Measurements from ENCODE around the gene SPDYE3. TPM values are rescaled to one million over a fixed set of nuclear protein-coding genes. Genes with fewer than 3 reads are reported as not detected.

SPDYE3 gene
- total RNA-seq, 2 experiments from 2014 or later, result not detected

DNA sequence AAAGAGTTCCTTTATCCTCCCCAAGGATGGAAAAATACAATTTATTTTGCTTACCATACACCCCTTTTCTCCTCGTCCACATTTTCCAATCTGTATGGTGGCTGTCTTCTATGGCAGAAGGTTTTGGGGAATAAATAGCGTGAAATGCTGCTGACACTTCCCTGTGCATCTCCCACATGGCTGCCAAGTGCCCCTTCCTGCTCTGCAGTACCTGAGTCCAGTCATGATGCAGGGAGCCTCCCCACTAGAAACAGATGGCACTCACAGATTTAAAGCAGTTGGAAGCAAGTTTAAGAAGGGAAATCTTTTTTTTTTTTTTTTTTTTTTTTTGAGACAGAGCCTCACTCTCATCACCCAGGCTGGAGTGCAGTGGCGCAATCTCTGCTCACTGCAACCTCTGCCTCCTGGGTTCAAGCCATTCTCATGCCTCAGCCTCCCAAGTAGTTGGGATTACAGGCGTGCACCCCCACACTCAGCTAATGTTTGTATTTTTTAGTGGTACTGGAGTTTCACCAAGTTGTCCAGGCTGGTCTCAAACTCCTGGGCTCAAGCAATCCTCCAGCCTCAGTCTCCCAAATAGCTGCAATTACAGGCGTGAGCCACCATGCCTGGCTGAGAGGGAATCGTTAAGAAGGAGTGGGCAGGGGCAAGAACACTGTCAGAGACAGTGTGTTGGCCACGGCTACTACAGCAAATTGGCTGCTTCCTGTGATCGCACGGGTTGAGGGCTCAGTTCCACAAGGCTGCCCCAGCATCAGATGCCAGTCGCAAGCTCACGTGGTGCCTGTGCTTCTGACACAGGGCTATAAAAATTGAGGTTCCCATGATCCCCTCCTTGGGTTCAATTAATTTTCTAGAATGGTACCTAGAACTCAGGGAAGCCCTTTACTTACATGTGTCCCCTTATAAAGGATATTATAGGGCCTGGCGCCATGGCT lies 60.4 kb downstream of the SPDYE3 start:
- ChIA-PET CTCF (no interaction called here), POLR2A (no interaction called here)
- Mint-ChIP-seq H3K9me3 (ENCODE audit: insufficient read depth) (no peaks in the 10 kb centered on the region), H3K36me3 (ENCODE audit: low read depth) (peaks cover 34% of the 10 kb centered on the region), H3K4me1 (ENCODE audit: low read depth) (peaks cover 70% of the 10 kb centered on the region), H3K4me3 (no peak overlapping the region), H3K27ac (peak overlapping the region; percentile 87), H3K27me3 (ENCODE audit: low read depth) (no peaks in the 10 kb centered on the region)
- DNase-seq (no peak), ATAC-seq (no peak)

DNA sequence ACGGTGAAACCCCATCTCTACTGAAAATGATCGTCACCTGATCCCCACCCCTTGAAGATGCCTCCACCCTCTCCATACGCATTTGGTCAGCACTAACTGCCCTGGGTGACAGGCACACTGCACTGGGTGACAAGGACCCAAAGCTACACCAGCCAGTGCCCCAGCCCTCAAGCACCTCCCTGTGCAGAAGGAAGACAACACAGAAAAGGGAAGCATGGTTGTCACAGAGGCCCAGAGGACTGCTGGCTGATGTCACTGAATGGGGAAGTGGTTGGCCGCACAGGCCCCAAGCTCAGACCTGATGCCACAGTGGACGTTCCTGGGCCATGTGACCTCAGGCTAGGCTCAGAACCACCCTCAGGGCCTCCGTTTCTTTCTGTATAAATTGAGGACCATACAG lies 61.6 kb downstream of the SPDYE3 start:
- ATAC-seq, result no peak
- no peak for DNase-seq
- Mint-ChIP-seq H3K27me3 (ENCODE audit: low read depth) (no peaks in the 10 kb centered on the region), H3K9me3 (ENCODE audit: insufficient read depth) (no peaks in the 10 kb centered on the region), H3K27ac (peak overlapping the region; percentile 87), H3K4me1 (ENCODE audit: low read depth) (peaks cover 68% of the 10 kb centered on the region), H3K36me3 (ENCODE audit: low read depth) (peaks cover 22% of the 10 kb centered on the region), H3K4me3 (no peak overlapping the region)
- ChIA-PET CTCF (no interaction called here), POLR2A (no interaction called here)

DNA sequence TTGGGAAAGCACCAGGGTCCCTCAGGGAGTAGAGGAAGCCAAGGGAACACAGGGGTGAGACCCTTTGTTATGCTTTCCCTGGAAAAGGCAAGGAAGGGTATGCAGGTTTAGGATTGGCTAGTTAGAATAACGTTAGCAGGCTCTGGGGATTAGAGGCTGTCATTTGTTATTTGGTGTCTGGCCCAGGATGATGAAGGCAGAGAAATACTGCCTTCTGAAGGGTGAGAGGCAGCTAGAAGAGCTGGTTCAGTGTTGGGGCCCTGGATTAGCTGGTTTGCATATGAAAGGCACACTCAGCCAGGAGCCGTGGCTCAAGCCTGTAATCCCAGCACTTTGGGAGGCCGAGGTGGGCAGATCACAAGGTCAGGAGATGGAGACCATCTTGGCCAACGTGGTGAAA lies 62.8 kb downstream of the SPDYE3 start:
- ChIA-PET CTCF (no interaction called here), POLR2A (no interaction called here)
- H3K27ac Mint-ChIP-seq, result peak overlapping the region; percentile 37
- H3K9me3 Mint-ChIP-seq (ENCODE audit: insufficient read depth), result no peaks in the 10 kb centered on the region
- ATAC-seq (no peak), DNase-seq (no peak)
- H3K27me3 Mint-ChIP-seq (ENCODE audit: low read depth), result no peaks in the 10 kb centered on the region
- H3K4me1 Mint-ChIP-seq (ENCODE audit: low read depth), result peaks cover 69% of the 10 kb centered on the region
- H3K4me3 Mint-ChIP-seq, result no peak overlapping the region
- peaks cover 14% of the 10 kb centered on the region for H3K36me3 Mint-ChIP-seq (ENCODE audit: low read depth)

DNA sequence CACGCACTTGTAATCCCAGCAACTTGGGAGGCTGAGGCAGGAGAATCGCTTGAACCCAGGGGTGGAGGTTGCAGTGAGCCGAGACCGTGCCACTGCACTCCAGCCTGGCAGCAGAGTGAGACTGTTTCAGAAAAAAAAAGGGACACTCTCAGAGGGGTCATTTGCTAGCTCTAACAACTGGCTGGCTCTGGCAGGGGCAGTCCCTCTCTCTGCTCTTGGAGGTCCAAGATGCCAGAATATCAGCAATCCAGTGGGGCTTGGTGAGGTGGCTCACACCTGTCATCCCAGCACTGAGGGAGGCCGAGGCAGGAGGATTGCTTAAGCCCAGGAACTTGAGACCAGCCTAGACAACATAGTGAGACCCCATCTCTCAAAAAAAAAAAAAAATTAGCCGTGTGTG lies 63.2 kb downstream of the SPDYE3 start:
- ATAC-seq, result no peak
- no peak for DNase-seq
- no peaks in the 10 kb centered on the region for H3K9me3 Mint-ChIP-seq (ENCODE audit: insufficient read depth)
- POLR2A ChIA-PET, result no interaction called here
- H3K27ac Mint-ChIP-seq, result peak overlapping the region; percentile 92
- H3K27me3 Mint-ChIP-seq (ENCODE audit: low read depth), result no peaks in the 10 kb centered on the region
- H3K36me3 Mint-ChIP-seq (ENCODE audit: low read depth), result peaks cover 13% of the 10 kb centered on the region
- H3K4me1 Mint-ChIP-seq (ENCODE audit: low read depth), result peaks cover 68% of the 10 kb centered on the region
- H3K4me3 Mint-ChIP-seq, result no peak overlapping the region
- CTCF ChIA-PET, result no interaction called here

DNA sequence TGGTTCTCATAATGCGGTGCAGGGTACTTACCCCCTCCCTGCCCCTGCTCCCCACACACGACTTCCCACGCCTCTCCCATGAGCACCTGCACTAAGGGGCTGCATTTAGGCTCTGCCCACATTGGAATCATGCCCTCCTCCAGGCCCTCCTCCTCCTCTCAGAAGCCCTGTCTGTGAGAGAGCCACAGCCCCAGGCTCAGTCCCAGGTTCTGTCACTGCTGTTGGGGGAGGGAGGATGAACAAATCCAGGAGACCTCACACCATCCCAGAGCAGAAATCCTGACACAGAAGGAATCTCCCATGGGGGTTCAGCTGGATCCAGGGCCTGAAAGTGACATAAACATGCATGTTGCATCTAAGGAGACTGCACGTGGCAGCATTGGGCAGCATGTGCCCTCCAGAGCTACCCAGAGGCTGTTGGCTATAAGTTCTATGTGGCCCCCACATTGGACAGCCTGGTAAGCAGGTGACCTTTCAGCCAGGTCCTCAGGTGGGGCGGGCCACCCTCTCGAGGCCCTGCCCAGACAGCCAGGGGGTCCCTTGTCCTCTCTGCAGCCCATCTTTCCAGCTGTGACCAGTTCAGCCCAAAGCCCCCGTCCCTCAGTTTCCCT lies 64.2 kb downstream of the SPDYE3 start:
- no peaks in the 10 kb centered on the region for H3K27me3 Mint-ChIP-seq (ENCODE audit: low read depth)
- H3K4me3 Mint-ChIP-seq, result no peak overlapping the region
- H3K4me1 Mint-ChIP-seq (ENCODE audit: low read depth), result peaks cover 60% of the 10 kb centered on the region
- ChIA-PET CTCF (no interaction called here), POLR2A (no interaction called here)
- DNase-seq, result no peak
- peaks cover 12% of the 10 kb centered on the region for H3K36me3 Mint-ChIP-seq (ENCODE audit: low read depth)
- peak; percentile 5 for ATAC-seq
- no peaks in the 10 kb centered on the region for H3K9me3 Mint-ChIP-seq (ENCODE audit: insufficient read depth)
- peak overlapping the region; percentile 92 for H3K27ac Mint-ChIP-seq

Other genes with a start within 250 kb of the SPDYE3 start
- 10 to 100 TPM; 20.9 to 21.8 TPM for gene ZNF3, start 226.0 kb upstream of the SPDYE3 start, total RNA-seq
- gene COPS6, start 218.7 kb upstream of the SPDYE3 start, total RNA-seq, result 10 to 100 TPM; 74.0 to 78.3 TPM
- gene MCM7, start 206.3 kb upstream of the SPDYE3 start, total RNA-seq, result 100 to 1,000 TPM; 364 to 375 TPM
- 10 to 100 TPM; 10.8 to 13.0 TPM for gene AP4M1, start 206.1 kb upstream of the SPDYE3 start, total RNA-seq
- gene TAF6, start 188.3 kb upstream of the SPDYE3 start, total RNA-seq, result 10 to 100 TPM; 74.6 to 81.0 TPM
- 10 to 100 TPM; 32.4 to 35.5 TPM for gene CNPY4, start 188.1 kb upstream of the SPDYE3 start, total RNA-seq
- gene MBLAC1, start 180.7 kb upstream of the SPDYE3 start, total RNA-seq, result 1 to 10 TPM; 4.3 to 5.7 TPM
- gene LAMTOR4, start 158.8 kb upstream of the SPDYE3 start, total RNA-seq, result 100 to 1,000 TPM; 134 to 143 TPM
- gene TRAPPC14, start 149.0 kb upstream of the SPDYE3 start, total RNA-seq, result 10 to 100 TPM; 42.7 to 44.0 TPM
- 1 to 10 TPM; 2.8 to 3.5 TPM for gene GAL3ST4, start 139.1 kb upstream of the SPDYE3 start, total RNA-seq
- gene GPC2, start 130.3 kb upstream of the SPDYE3 start, total RNA-seq, result 1 to 10 TPM; 8.1 to 8.2 TPM
- gene STAG3, start 129.8 kb upstream of the SPDYE3 start, total RNA-seq, result 10 to 100 TPM; 16.5 to 20.6 TPM
- 10 to 100 TPM; 61.6 to 64.8 TPM for gene PVRIG, start 87.8 kb upstream of the SPDYE3 start, total RNA-seq
- 10 to 100 TPM; 75.7 to 77.2 TPM for gene PILRB, start 50.4 kb downstream of the SPDYE3 start, total RNA-seq
- gene PILRA, start 65.8 kb downstream of the SPDYE3 start, total RNA-seq, result 10 to 100 TPM in 1 of 2 experiments, 1 to 10 TPM in 1; 8.1 to 11.5 TPM
- gene ZCWPW1, start 121.0 kb downstream of the SPDYE3 start, total RNA-seq, result 1 to 10 TPM; 2.6 to 2.8 TPM
- gene MEPCE, start 122.1 kb downstream of the SPDYE3 start, total RNA-seq, result 10 to 100 TPM; 40.4 to 45.4 TPM
- 10 to 100 TPM; 84.0 to 90.1 TPM for gene PPP1R35, start 128.8 kb downstream of the SPDYE3 start, total RNA-seq
- 1 to 10 TPM; 2.7 to 3.6 TPM for gene SPACDR, start 156.6 kb downstream of the SPDYE3 start, total RNA-seq
- 100 to 1,000 TPM; 129 to 132 TPM for gene TSC22D4, start 171.5 kb downstream of the SPDYE3 start, total RNA-seq
- under 1 TPM in 1 of 2 experiments, not detected in 1; 0.23 TPM for gene NYAP1, start 176.2 kb downstream of the SPDYE3 start, total RNA-seq
- 10 to 100 TPM; 43.0 to 46.0 TPM for gene AGFG2, start 231.5 kb downstream of the SPDYE3 start, total RNA-seq

Data from activated CD8-positive, alpha-beta T cell treated with anti-CD3 and anti-CD28 coated beads, Interleukin-2, amount 10 ng/mL, durations not matched to agents 7 days and 5 days (primary cell).